RWPE1 (cell line): ENCODE measurements around the gene TPX2.
A peak's percentile ranks its signal among the peaks of the same experiment; 100 is the strongest.

ENCODE experiments used
- CTCF ChIA-PET: fragments of 350-600 bp; sonication (Branson Sonifier 250); formaldehyde crosslinking; extraction: SDS; loops from one replicate; lab custom pipeline; 2021; lab: Yijun Ruan, JAX
- POLR2A ChIA-PET: fragments of 400-600 bp; formaldehyde crosslinking; extraction: SDS; loops from one replicate; lab custom pipeline; 2020; ENCODE audit warnings: antibody characterized with exemption; ENCODE audit not compliant: low non-redundant PET; lab: Yijun Ruan, JAX
- DNase-seq: peaks from one replicate; pipeline ENCODE4 v3.0.0; 2012; ENCODE audit warnings: low spot score
- H3K27ac ChIP-seq: fragments of 450-650 bp; 2 replicates; pipeline ENCODE4 v1.5.1; 2017
- CTCF ChIP-seq: fragments of 450-650 bp; conservative IDR thresholded peaks from 2 replicates; pipeline ENCODE4 v1.5.1; 2017; ENCODE audit warnings: low read depth, mild to moderate bottlenecking

TPX2 gene

GRCh38 chr20:31818376-31818908 is 79.4 kb downstream of the TPX2 start:
- POLR2A ChIA-PET: no interaction called here
- no peak for DNase-seq
- H3K27ac ChIP-seq: no peak overlapping the region
- CTCF ChIA-PET: interaction anchor here (0.6 to 2.5 kb wide), 11 partner anchors 28 to 214 kb away, joined by 3 to 6 read pairs (median 3); no protein-coding TSS in a partner anchor
- TF ChIP-seq CTCF: no peak

DNA sequence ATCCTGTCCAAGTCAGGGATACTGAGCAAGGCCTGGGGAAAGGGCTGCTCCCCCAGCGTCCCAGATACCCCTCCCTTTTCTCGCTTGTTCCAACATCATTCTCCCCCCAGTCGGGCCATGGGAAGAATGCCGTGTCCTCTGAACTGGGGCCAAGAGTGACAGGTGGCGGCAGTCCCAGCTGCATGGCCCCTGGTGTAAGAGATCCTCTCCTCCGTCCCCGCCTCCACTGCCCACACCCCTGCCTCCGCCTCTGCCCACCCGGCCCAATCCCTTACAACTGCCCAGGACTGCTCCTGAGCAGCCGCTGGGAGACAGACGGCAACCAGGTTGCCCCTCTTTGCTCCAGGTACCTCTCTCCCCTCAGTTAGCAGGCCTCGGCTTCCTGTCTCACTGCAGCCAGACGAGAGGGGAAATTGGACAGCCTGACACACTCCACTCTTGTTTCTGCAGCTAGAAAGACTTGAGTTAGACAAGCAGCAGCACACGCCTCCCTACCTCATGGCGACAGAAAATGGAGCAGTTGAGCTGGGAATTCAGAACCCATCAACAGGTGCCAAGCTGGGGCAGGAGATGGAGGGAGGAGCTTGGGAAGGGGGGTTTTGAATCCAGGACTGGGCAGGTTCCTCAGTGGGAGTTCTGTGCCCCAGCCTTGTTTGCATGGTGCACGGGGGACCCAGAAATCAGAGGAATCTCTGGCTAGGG is 80.1 kb downstream of the TPX2 start, which contains the start of gene MYLK2:
Gene MYLK2 (plus strand): TSS at position 274 of the 702 bp plus-strand sequence. CDS start 225 bp downstream, at position 499.
- no peak for TF ChIP-seq CTCF
- ChIA-PET POLR2A (no interaction called here), CTCF (interaction anchor here (0.6 to 1.1 kb wide), 4 partner anchors 28 to 185 kb away, joined by 3 read pairs; no protein-coding TSS in a partner anchor)
- H3K27ac ChIP-seq: no peak within 1 kb of the TSS
- DNase-seq: no peak

- DNase-seq: no peak
- no peak for TF ChIP-seq CTCF
- CTCF ChIA-PET: interaction anchor here (0.6 kb wide), 1 partner anchor 756 kb away, joined by 3 read pairs; no protein-coding TSS in a partner anchor
- POLR2A ChIA-PET: no interaction called here
- H3K27ac ChIP-seq: no peak overlapping the region
These were observed 81.1 kb downstream of the TPX2 start for GRCh38 chr20:31820228-31820627.

DNA sequence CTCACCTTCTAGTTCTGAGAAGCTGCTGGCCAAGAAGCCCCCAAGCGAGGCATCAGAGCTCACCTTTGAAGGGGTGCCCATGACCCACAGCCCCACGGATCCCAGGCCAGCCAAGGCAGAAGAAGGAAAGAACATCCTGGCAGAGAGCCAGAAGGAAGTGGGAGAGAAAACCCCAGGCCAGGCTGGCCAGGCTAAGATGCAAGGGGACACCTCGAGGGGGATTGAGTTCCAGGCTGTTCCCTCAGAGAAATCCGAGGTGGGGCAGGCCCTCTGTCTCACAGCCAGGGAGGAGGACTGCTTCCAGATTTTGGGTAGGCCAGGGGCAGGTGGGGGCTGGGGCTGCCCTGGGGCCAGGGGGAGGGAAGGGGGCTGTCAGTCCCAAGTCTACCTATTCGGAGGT is 82.3 kb downstream of the TPX2 start:
- H3K27ac ChIP-seq: no peak overlapping the region
- no peak for TF ChIP-seq CTCF
- DNase-seq: no peak
- ChIA-PET CTCF (interaction anchor here (0.5 to 5.1 kb wide), 4 partner anchors 26 to 254 kb away, joined by 3 to 81 read pairs (median 35); no protein-coding TSS in a partner anchor), POLR2A (no interaction called here)

DNA sequence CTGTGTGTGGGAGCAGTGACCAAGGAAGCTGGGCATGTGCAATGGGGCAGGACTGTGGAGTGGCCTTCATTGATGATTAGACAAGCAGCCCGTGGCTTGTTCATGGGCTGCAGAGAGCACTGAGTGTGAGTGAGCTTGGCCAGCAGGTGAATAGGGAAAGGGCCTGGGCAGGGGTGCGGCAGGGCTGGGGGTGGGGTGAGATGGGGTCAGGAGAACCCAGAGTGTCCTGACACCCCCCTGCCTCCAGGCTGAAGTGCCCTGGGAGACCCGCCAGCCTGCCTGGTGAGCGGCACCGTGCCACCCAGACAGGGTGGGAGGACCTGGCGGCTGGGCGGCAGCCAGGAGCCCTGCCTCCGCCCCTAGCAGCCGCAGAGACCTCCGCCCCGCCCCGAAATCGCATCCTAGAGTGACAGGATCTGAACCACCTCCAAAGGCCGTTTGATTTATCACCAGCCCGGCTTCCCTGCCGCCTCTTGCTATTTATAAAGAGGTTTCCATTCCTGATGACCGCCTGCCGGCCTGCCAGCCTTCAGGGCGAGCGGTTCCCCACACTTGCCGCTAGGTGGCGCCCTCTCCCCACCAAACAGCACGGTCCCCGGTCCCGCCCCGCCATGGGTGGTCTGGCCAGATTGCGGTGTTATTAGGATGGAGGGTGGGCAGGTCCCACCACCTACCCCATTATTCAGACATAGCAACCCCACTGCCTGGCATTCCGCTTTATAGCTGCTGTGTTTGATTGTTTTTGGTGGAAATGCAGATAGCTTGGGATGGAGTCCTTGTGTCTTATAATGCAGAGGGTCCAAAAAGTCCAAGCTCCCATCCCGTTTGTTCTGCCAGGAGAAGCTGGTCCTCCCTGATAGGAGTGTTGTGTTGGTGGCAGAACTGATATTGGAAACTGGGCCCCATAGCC is 83.6 kb downstream of the TPX2 start:
- POLR2A ChIA-PET: interaction anchor here (0.7 kb wide), 1 partner anchor 226 kb away, joined by 3 read pairs; no protein-coding TSS in a partner anchor
- TF ChIP-seq CTCF: peak; percentile 100

More for the DNA sequence above, 83.6 kb downstream of the TPX2 start:
- CTCF ChIA-PET: interaction anchor here (0.5 to 5.1 kb wide), 54 partner anchors 8 to 843 kb away, joined by 3 to 81 read pairs (median 5); partner anchors contain the start of genes DUSP15, FOXS1, PDRG1 and TTLL9
- H3K27ac ChIP-seq: peak overlapping the region; percentile 28
- DNase-seq: peak; percentile 92
